SH-SY5Y (cell line): ENCODE results near the gene PGPEP1.

Experiments used
- GATA2 ChIP-seq: IDR thresholded peaks from 2 replicates; pipeline ENCODE4 v1.6.1; 2011; ENCODE audit warnings: mild to moderate bottlenecking, low read depth, low read length
- GATA3 ChIP-seq: IDR thresholded peaks from 2 replicates; pipeline ENCODE4 v1.6.1; 2011; ENCODE audit warnings: low read depth, mild to moderate bottlenecking, low read length, moderate library complexity

DNA sequence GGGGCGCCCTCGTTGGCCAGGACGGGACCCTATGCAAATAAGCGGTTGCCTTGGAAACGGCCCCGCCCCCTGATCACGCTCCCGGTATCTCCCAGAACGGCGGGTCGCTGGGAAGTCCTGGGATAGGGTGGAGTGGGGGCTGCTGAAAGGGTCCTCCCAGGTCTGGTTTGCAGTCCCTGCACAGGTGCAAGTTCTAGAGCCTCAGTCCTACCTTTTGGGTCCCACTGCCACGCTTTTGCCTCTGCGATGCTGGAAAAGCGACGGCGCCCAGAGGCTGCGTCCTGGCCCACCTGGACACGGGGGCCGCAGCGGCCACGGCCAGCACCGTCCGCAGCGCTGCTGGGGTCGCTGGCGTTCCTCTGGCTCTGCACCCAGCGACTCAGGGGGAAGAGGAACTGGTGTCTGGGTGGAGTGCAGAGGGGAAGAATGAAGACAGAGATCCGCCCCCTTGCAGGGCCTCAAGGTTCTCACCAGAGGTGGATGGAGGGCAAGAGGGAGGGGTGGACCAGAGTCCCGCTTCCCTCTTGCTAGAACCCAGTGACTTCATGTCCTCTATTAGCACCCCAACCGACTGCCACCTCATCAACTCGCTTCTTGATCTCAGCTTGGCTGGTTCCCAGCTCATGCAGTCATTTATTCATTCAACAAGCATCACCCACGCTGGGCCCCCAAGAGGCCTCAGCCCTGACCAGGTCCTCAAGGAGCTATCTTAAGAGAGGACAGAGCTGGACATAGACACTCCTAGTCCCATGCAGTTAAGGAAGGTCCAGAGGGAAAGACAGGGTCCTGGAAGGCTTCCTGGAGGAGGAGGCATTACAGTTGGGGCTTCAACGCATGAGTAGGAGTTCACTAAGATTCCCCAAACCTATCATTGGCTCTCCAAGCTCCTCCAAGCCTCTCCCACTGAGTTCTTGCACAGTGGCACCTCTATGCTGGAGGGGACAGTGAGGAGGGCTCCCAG is 57.1 kb downstream of the PGPEP1 start, which contains the start of gene LRRC25:
- TF ChIP-seq GATA3 = no peak
- no peak for TF ChIP-seq GATA2
